ENCODE measurements around the gene CYP24A1. TPM values are rescaled to one million over a fixed set of nuclear protein-coding genes. Genes with fewer than 3 reads are reported as not detected.
A peak's percentile ranks its signal among the peaks of the same experiment; 100 is the strongest.

The CYP24A1 gene
- total and polyA plus RNA-seq, 2 of the 13 experiments (the other 11 are each of a cell fraction or from before 2014, with no cell fraction given), result 9.4 to 32.7 TPM

DNA sequence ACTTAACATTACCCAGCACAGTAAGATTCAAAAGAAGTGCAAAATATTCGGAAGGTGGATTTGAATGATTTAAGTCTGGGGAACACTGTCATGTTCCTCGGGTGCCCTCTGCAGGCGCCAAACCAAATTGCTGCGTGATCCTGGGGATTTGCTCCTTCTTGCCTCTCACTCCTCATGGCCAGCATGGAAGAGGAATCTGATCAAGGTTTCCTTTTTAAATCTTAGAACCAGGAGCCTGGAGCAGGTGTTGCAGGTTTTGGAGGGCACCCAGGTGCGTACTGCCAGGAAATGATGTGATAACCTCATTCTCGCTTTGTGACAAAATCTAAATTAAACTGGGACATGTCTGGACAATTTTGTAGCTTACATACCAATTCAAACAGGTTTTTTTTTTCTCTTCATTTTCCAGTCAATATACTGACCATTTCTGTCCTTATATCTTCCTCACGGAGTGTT, 26.0 kb upstream of the CYP24A1 start (continued):
- no peak for TF ChIP-seq GMEB2 (CRISPR knock-in tag; IDR thresholded peaks at IDR 0.05; ENCODE audit: low read depth)
- TF ChIP-seq BCL6 (CRISPR knock-in tag; IDR thresholded peaks at IDR 0.05), result no peak
- TF ChIP-seq PRPF4 (IDR thresholded peaks at IDR 0.05; ENCODE audit: low read depth, low read length, poor library complexity, severe bottlenecking), result no peak
- no peak for TF ChIP-seq ZNF672 (CRISPR knock-in tag; IDR thresholded peaks at IDR 0.05)
- no peak for TF ChIP-seq NFRKB (IDR thresholded peaks at IDR 0.05)
- no peak for TF ChIP-seq GTF3A (CRISPR knock-in tag; conservative IDR thresholded peaks at IDR 0.05)
- no peak for TF ChIP-seq ETV6 (CRISPR knock-in tag; conservative IDR thresholded peaks at IDR 0.05)
- peak; percentile 54; the same call in 1 of the 2 replicates for TF ChIP-seq ELF3 (CRISPR knock-in tag; IDR thresholded peaks at IDR 0.05)
- no peak for TF ChIP-seq ZNF180 (CRISPR knock-in tag; IDR thresholded peaks at IDR 0.05; ENCODE audit: borderline replicate concordance, low read depth)
- no peak for TF ChIP-seq PLRG1 (conservative IDR thresholded peaks at IDR 0.05)
- TF ChIP-seq, protein P1, sequence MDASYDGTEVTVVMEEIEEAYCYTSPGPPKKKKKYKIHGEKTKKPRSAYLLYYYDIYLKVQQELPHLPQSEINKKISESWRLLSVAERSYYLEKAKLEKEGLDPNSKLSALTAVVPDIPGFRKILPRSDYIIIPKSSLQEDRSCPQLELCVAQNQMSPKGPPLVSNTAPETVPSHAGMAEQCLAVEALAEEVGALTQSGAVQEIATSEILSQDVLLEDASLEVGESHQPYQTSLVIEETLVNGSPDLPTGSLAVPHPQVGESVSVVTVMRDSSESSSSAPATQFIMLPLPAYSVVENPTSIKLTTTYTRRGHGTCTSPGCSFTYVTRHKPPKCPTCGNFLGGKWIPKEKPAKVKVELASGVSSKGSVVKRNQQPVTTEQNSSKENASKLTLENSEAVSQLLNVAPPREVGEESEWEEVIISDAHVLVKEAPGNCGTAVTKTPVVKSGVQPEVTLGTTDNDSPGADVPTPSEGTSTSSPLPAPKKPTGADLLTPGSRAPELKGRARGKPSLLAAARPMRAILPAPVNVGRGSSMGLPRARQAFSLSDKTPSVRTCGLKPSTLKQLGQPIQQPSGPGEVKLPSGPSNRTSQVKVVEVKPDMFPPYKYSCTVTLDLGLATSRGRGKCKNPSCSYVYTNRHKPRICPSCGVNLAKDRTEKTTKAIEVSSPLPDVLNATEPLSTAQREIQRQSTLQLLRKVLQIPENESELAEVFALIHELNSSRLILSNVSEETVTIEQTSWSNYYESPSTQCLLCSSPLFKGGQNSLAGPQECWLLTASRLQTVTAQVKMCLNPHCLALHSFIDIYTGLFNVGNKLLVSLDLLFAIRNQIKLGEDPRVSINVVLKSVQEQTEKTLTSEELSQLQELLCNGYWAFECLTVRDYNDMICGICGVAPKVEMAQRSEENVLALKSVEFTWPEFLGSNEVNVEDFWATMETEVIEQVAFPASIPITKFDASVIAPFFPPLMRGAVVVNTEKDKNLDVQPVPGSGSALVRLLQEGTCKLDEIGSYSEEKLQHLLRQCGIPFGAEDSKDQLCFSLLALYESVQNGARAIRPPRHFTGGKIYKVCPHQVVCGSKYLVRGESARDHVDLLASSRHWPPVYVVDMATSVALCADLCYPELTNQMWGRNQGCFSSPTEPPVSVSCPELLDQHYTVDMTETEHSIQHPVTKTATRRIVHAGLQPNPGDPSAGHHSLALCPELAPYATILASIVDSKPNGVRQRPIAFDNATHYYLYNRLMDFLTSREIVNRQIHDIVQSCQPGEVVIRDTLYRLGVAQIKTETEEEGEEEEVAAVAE (CRISPR knock-in tag; IDR thresholded peaks at IDR 0.05; ENCODE audit: borderline replicate concordance), result no peak
- TF ChIP-seq ZNF326 (CRISPR knock-in tag; IDR thresholded peaks at IDR 0.05; ENCODE audit: borderline replicate concordance), result no peak
- no peak for TF ChIP-seq ARNTL (CRISPR knock-in tag; IDR thresholded peaks at IDR 0.05)
- TF ChIP-seq RNF219 (CRISPR knock-in tag; IDR thresholded peaks at IDR 0.05), result no peak
- no peak for TF ChIP-seq NFE2L2 (IDR thresholded peaks at IDR 0.05; ENCODE audit: low read length)
- no peak for TF ChIP-seq HINFP (CRISPR knock-in tag; IDR thresholded peaks at IDR 0.05; ENCODE audit: low read depth)
- no peak for TF ChIP-seq ETS1 (CRISPR knock-in tag; IDR thresholded peaks at IDR 0.05)
